GM12864 (cell line): Measurements from ENCODE around the gene CBFA2T2.

Source experiments
- DNase-seq: peaks from one replicate; pipeline ENCODE4 v3.0.0-alpha.2; 2011; ENCODE audit warnings: low read depth
- H3K4me3 ChIP-seq: 2 replicates; pipeline ENCODE4 v1.5.1; 2011; ENCODE audit warnings: mild to moderate bottlenecking, low read depth, low read length, control low read depth
- TF ChIP-seq, protein P1 (sequence below): IDR thresholded peaks from 2 replicates; pipeline ENCODE4 v1.5.1; 2011; ENCODE audit warnings: low read depth, mild to moderate bottlenecking, moderate library complexity, low read length, control low read depth, inconsistent platforms; ENCODE audit errors: missing control alignments

CBFA2T2 gene

DNA sequence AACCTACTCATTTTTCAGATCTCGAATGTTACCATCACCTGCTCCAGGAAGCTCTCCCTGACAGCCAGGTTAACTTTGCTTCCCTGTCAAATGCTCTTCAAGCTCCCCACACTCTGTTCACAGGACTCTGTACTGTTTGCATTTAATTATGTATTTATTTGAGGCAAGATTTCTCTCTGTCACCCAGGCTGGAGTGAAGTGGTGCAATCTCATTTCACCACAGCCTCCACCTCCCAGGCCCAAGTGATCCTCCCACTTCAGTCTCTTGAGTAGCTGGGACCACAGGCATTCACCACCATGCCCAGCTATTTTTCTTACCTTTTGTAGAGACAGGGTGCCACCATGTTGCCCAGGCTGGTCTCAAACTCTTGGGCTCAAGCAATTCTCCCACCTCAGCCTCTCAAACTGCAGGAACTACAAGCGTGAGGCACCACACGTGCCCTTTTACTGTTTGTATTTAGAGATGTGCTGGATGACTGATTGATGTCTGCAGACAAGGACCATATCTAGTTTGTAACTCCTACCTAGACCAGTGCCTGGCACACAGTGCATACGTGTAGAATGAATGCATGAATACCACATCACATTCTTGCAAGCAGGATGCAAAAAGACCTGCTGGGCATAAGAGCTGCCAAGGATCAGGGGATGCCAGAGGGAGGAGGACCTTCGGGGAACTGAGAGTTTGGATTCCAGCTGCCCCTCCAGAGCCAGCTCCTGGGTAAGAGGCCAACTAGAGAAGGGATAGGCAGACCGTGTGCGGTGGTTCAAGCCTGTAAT is 15.6 kb upstream of the CBFA2T2 start:
- DNase-seq = no peak
- no peak overlapping the region for H3K4me3 ChIP-seq
- TF ChIP-seq, protein P1, sequence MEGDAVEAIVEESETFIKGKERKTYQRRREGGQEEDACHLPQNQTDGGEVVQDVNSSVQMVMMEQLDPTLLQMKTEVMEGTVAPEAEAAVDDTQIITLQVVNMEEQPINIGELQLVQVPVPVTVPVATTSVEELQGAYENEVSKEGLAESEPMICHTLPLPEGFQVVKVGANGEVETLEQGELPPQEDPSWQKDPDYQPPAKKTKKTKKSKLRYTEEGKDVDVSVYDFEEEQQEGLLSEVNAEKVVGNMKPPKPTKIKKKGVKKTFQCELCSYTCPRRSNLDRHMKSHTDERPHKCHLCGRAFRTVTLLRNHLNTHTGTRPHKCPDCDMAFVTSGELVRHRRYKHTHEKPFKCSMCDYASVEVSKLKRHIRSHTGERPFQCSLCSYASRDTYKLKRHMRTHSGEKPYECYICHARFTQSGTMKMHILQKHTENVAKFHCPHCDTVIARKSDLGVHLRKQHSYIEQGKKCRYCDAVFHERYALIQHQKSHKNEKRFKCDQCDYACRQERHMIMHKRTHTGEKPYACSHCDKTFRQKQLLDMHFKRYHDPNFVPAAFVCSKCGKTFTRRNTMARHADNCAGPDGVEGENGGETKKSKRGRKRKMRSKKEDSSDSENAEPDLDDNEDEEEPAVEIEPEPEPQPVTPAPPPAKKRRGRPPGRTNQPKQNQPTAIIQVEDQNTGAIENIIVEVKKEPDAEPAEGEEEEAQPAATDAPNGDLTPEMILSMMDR = no peak

DNA sequence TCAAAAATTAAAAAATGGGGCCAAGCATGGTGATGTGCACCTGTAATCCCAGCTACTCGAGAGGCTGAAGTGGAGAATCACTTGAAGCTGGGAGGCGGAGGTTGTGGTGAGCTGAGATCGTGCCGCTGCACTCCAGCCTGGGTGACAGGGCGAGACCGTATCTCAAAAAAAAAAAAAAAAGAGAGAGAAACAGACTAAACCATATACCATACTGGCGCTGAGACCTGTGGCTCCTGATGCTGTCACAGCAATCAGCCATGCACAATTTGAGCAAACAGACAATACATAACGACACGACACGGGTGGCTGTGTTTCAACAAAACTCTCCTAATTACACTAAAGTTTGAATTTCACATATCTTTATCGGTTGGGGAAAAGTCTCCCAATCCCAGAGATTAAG is 14.9 kb upstream of the CBFA2T2 start:
- H3K4me3 ChIP-seq = no peak overlapping the region
- no peak for DNase-seq
- TF ChIP-seq, protein P1 = no peak

DNA sequence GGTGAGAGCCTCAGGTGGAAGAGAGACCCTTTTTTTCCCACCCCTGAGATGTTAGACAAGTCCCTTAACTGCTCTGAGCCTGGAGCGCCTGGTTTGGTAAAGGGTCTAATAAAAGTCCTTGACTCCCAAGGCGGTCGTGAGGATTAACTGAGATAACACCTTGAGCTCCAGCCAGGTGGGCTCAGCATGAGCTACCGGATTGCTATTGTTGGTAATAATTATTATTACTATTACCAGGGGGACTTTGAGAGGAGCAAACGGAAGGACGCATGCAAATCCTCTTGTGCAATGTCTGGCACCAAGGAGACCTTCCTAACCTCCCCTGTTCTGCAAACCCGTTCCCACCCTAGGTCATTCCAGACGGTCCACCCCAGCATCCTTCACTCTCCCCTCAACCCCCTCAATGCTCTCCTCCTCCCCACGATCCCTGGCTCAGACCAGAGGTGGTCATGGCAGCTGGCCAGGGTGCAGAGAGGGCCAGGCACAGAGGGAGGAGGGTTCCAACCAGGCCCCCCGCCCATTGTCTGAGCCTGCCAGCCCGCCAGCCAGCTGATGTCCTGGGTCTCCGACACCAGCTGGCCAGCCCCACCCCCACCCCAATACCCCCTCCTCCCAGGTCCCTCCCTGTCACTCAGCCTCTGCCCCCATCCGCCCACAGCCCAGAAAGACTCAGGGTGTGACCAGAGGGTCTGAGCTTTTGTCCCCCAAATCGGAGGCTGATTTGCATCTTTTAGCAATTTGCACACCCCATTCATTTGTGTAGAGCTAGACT is 14.3 kb upstream of the CBFA2T2 start:
- H3K4me3 ChIP-seq = no peak overlapping the region
- DNase-seq = no peak
- TF ChIP-seq, protein P1 = no peak

DNA sequence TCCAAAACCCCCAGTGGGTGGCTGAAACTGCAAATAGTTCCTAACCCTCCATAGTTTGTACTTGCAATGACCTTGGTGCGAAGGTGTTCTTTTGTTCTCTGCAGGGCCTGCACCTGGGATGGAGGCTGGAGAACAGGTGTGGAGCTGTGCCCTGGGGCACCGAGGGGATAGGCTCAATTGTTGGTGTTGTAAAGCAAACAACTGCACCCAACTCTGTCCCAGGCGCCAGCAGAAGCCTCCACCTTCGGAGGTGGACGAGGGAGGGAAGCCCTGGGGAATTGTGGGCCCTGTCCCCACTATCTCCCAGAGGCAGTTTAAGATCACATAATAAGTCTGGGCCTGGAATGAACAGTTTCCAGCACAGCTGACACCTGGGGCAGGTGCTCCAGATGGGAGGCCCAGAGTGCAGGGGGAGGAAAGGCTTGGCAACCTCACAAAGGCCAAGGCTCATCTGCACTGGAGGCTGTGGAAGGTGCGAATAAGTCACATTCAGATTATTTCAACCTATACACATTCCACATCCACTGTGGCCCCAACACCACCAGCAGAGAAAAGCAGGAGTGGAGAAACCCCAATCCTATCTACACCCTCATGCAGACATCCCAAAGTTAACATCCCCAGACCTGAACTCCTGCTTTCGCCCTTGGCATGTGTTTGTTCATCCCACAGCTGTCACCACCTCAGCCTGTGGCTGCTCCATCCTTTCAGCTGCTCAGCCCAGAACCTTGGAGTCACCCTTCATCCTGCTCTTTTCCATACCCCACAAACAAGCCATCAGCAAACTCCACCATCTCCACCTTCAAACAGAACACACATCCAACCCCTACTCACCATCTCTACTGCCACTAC is 12.3 kb upstream of the CBFA2T2 start:
- H3K4me3 ChIP-seq = no peak overlapping the region
- TF ChIP-seq, protein P1 = no peak
- no peak for DNase-seq

DNA sequence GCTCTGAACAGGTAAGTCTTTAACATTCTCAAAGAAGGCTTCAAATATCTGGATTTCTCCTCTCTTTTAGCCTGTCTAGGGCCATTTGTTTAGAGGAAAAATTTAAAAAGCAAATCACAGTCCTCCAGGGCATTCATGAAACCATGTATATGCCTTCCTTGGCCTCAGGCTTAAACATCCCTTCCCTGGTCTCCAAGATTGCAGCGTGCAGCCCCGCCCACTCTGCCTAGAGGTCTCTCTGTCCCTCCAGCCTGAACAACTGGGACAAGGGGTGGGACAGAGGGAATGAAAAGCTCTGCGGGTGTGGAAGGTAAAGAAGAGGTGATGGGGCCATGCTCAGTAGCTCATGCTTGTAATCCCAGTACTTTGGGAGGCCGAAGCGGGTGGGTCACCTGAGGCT is 9.8 kb upstream of the CBFA2T2 start:
- DNase-seq = no peak
- H3K4me3 ChIP-seq = no peak overlapping the region
- TF ChIP-seq, protein P1 = no peak

DNA sequence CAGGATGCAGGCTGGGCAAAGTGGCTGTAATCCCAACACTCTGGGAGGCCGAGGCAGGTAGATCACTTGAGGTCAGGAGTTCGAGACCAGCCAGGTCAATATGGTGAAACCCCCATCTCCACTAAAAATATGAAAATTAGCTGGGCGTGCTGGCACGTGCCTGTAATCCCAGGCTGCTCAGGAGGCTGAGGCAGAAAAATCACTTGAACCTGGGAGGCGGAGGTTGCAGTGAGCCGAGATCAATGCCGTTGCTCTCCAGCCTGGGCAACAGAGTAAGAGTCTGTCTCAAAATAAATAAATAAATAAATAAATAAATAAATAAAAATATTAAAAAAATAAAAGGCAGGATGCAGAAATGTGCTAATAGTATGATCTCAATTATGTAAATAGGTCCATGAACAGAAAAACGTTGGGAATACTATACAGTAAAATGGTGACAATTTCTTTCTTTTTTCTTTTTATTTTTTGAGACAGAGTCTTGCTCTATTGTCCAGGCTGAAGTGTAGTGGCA is 8.4 kb upstream of the CBFA2T2 start:
- TF ChIP-seq, protein P1 = no peak
- H3K4me3 ChIP-seq = no peak overlapping the region
- DNase-seq = no peak
